GM19099 (cell line): ENCODE results near the gene CCDC57.

ENCODE experiments used
- POLR2A ChIP-seq: IDR thresholded peaks from 3 replicates; pipeline ENCODE4 v1.6.1; 2011; ENCODE audit warnings: low read depth; ENCODE audit not compliant: insufficient read length; ENCODE audit errors: extremely low read depth

The CCDC57 gene

GRCh38 chr17:82121660-82122629 is 90.7 kb downstream of the CCDC57 start:
- no peak for TF ChIP-seq POLR2A

- no peak for TF ChIP-seq POLR2A
Observed at GRCh38 chr17:82121246-82121645, 91.4 kb downstream of the CCDC57 start.

- TF ChIP-seq POLR2A = no peak
Observed at GRCh38 chr17:82120148-82120547, 92.5 kb downstream of the CCDC57 start.

GRCh38 chr17:82118815-82119380 is 93.7 kb downstream of the CCDC57 start:
- TF ChIP-seq POLR2A = no peak

GRCh38 chr17:82118168-82118814 is 94.4 kb downstream of the CCDC57 start:
- TF ChIP-seq POLR2A = no peak

- TF ChIP-seq POLR2A = no peak
Observed at GRCh38 chr17:82117139-82118090, 95.2 kb downstream of the CCDC57 start.

- TF ChIP-seq POLR2A = no peak
Observed at GRCh38 chr17:82116246-82116645, 96.4 kb downstream of the CCDC57 start.

- TF ChIP-seq POLR2A = no peak
Observed at GRCh38 chr17:82114872-82115271, 97.8 kb downstream of the CCDC57 start.

GRCh38 chr17:82114447-82114846 is 98.2 kb downstream of the CCDC57 start:
- TF ChIP-seq POLR2A = no peak

- TF ChIP-seq POLR2A = no peak
Observed at GRCh38 chr17:82113941-82114340, 98.7 kb downstream of the CCDC57 start.

- TF ChIP-seq POLR2A = no peak
Observed at GRCh38 chr17:82113422-82113821, 99.2 kb downstream of the CCDC57 start.

GRCh38 chr17:82112914-82113311 is 99.7 kb downstream of the CCDC57 start:
- TF ChIP-seq POLR2A = no peak

GRCh38 chr17:82112181-82112913 is 100.3 kb downstream of the CCDC57 start:
- TF ChIP-seq POLR2A = no peak

GRCh38 chr17:82110298-82110697 is 102.3 kb downstream of the CCDC57 start:
- TF ChIP-seq POLR2A = no peak
